HG03432 (cell line): ENCODE data around the gene DLK2.
"Not testable (repeated sequence)": the region's sequence is repeated elsewhere in the genome, so short reads cannot be mapped to it uniquely, and the experiment has no call there.

ENCODE experiments used
- ATAC-seq: cut with Tn5 transposase; IDR thresholded peaks from one replicate; pipeline ENCODE4 v1.9.1; 2021; ENCODE audit warnings: mild to moderate bottlenecking, moderate library complexity; ENCODE audit not compliant: unreplicated experiment

DLK2 gene

GRCh38 chr6:43488667-43489276 lies 33.4 kb upstream of the DLK2 start:
- no peak for ATAC-seq

- no peak for ATAC-seq
Observed at GRCh38 chr6:43481591-43482236, 26.4 kb upstream of the DLK2 start.

- ATAC-seq, result no peak
Observed at GRCh38 chr6:43481075-43481474, 25.7 kb upstream of the DLK2 start.

- ATAC-seq, result no peak
Observed at GRCh38 chr6:43478008-43478372, 22.6 kb upstream of the DLK2 start.

GRCh38 chr6:43477235-43478007 lies 22.1 kb upstream of the DLK2 start, which contains the start of gene TJAP1:
Gene TJAP1, plus strand, starts transcription at chr6:43477570. Its CDS starts 21,432 bp downstream, at chr6:43499002.
- peak; percentile 98 for ATAC-seq

GRCh38 chr6:43476746-43477145 lies 21.4 kb upstream of the DLK2 start:
- no peak for ATAC-seq

- ATAC-seq, result no peak
Observed at GRCh38 chr6:43475516-43475915, 20.2 kb upstream of the DLK2 start.

GRCh38 chr6:43472515-43472914 lies 17.2 kb upstream of the DLK2 start:
- no peak for ATAC-seq

GRCh38 chr6:43471399-43471798 lies 16.1 kb upstream of the DLK2 start:
- ATAC-seq, result no peak

GRCh38 chr6:43469947-43470346 lies 14.6 kb upstream of the DLK2 start:
- ATAC-seq, result no peak

GRCh38 chr6:43468748-43469681 lies 13.7 kb upstream of the DLK2 start:
- no peak for ATAC-seq

GRCh38 chr6:43468240-43468639 lies 12.9 kb upstream of the DLK2 start:
- no peak for ATAC-seq

- ATAC-seq, result no peak
Observed at GRCh38 chr6:43467752-43468151, 12.4 kb upstream of the DLK2 start.

GRCh38 chr6:43467265-43467664 lies 11.9 kb upstream of the DLK2 start:
- not testable (repeated sequence) for ATAC-seq

GRCh38 chr6:43465948-43466347 lies 10.6 kb upstream of the DLK2 start:
- ATAC-seq, result no peak

GRCh38 chr6:43464337-43464736 lies 9.0 kb upstream of the DLK2 start:
- no peak for ATAC-seq

- no peak for ATAC-seq
Observed at GRCh38 chr6:43461936-43462335, 6.6 kb upstream of the DLK2 start.

- ATAC-seq, result no peak
Observed at GRCh38 chr6:43460032-43460431, 4.7 kb upstream of the DLK2 start.

GRCh38 chr6:43459535-43459934 lies 4.2 kb upstream of the DLK2 start:
- ATAC-seq, result no peak

GRCh38 chr6:43458154-43458553 lies 2.8 kb upstream of the DLK2 start:
- not testable (repeated sequence) for ATAC-seq

- no peak for ATAC-seq
Observed at GRCh38 chr6:43457643-43458042, 2.3 kb upstream of the DLK2 start.
